ENCODE measurements around the gene FKBP11.

DNA sequence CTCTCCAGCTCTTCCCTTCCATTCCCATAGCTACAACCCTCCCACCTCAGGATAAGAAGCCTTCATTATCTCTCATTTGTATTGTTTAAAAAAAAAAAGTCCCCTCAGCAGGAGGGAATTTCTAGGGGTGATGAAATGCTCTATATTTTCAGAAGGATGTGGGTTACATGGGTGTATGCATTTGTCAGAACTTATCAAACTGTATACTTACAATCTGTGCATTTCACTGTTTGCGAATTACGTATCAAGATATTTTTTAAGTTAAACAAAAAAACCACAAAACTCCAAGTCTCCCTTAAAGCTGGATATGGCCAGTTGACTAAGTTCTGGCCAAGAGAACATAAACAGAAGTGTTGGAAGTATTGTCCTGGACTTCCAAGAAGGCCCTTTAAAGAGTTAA, 2.0 kb upstream of the FKBP11 start:
- TF ChIP-seq, protein P1, sequence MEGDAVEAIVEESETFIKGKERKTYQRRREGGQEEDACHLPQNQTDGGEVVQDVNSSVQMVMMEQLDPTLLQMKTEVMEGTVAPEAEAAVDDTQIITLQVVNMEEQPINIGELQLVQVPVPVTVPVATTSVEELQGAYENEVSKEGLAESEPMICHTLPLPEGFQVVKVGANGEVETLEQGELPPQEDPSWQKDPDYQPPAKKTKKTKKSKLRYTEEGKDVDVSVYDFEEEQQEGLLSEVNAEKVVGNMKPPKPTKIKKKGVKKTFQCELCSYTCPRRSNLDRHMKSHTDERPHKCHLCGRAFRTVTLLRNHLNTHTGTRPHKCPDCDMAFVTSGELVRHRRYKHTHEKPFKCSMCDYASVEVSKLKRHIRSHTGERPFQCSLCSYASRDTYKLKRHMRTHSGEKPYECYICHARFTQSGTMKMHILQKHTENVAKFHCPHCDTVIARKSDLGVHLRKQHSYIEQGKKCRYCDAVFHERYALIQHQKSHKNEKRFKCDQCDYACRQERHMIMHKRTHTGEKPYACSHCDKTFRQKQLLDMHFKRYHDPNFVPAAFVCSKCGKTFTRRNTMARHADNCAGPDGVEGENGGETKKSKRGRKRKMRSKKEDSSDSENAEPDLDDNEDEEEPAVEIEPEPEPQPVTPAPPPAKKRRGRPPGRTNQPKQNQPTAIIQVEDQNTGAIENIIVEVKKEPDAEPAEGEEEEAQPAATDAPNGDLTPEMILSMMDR (IDR thresholded peaks at IDR 0.05) = no peak
- TF ChIP-seq POLR2A (IDR thresholded peaks at IDR 0.05) = no peak

Measured in prostate gland (tissue), 2 donors.